OCI-LY7 (cell line): ENCODE results near the gene ESRP2.

ENCODE experiments used
- CTCF ChIP-seq: fragments of 200-600 bp; sonication (generic); conservative IDR thresholded peaks from 2 replicates; pipeline ENCODE4 v1.5.1; 2014; ENCODE audit warnings: mild to moderate bottlenecking, antibody characterized with exemption, low read length, moderate library complexity, mixed read lengths
- EZH2phosphoT487 ChIP-seq: fragments of 200-600 bp; sonication (generic); IDR thresholded peaks from 2 replicates; pipeline ENCODE4 v1.6.1; 2018; ENCODE audit warnings: low read depth, borderline replicate concordance, mild to moderate bottlenecking, mixed run types, antibody characterized with exemption, low read length, moderate library complexity, mixed read lengths

- TF ChIP-seq CTCF: no peak
- TF ChIP-seq EZH2phosphoT487: no peak
Observed at GRCh38 chr16:68274441-68274840, 38.5 kb upstream of the ESRP2 start.
